Choroid plexus epithelial cell (primary cell): Measurements from ENCODE around the gene OSBPL1A.
A peak's percentile ranks its signal among the peaks of the same experiment; 100 is the strongest.

ENCODE experiments used
- DNase-seq: peaks from one replicate; pipeline ENCODE4 v3.0.0-alpha.2; 2010; ENCODE audit warnings: low read depth
- H3K4me3 ChIP-seq: 2 replicates; pipeline ENCODE4 v1.5.1; 2011; ENCODE audit warnings: low read depth, mild to moderate bottlenecking, control low read depth, low read length, moderate library complexity
- TF ChIP-seq, protein P1 (sequence below): conservative IDR thresholded peaks from 2 replicates; pipeline ENCODE4 v1.5.1; 2011; ENCODE audit warnings: low read depth, mild to moderate bottlenecking, control low read depth, inconsistent platforms, low read length, moderate library complexity

The OSBPL1A gene

DNA sequence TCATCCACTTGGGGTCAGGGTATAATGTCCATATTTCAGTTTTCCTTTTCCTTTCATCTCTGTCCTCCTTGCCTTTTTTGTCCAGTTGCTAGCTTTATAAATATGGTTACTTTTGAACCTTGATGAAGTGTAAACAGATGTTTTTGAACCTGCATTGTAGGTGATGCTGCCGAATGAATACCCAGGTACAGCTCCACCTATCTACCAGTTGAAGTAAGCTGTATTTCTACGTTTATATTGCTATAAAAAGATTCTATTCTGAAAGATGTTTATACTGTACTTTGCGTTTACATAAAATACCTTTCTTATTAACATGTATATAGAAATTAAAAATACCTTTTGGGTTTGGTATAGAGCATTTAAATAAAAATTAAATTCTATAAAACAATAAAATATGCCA, 31.1 kb upstream of the OSBPL1A start:
- TF ChIP-seq, protein P1, sequence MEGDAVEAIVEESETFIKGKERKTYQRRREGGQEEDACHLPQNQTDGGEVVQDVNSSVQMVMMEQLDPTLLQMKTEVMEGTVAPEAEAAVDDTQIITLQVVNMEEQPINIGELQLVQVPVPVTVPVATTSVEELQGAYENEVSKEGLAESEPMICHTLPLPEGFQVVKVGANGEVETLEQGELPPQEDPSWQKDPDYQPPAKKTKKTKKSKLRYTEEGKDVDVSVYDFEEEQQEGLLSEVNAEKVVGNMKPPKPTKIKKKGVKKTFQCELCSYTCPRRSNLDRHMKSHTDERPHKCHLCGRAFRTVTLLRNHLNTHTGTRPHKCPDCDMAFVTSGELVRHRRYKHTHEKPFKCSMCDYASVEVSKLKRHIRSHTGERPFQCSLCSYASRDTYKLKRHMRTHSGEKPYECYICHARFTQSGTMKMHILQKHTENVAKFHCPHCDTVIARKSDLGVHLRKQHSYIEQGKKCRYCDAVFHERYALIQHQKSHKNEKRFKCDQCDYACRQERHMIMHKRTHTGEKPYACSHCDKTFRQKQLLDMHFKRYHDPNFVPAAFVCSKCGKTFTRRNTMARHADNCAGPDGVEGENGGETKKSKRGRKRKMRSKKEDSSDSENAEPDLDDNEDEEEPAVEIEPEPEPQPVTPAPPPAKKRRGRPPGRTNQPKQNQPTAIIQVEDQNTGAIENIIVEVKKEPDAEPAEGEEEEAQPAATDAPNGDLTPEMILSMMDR: peak; percentile 34
- DNase-seq: no peak
- H3K4me3 ChIP-seq: no peak overlapping the region

DNA sequence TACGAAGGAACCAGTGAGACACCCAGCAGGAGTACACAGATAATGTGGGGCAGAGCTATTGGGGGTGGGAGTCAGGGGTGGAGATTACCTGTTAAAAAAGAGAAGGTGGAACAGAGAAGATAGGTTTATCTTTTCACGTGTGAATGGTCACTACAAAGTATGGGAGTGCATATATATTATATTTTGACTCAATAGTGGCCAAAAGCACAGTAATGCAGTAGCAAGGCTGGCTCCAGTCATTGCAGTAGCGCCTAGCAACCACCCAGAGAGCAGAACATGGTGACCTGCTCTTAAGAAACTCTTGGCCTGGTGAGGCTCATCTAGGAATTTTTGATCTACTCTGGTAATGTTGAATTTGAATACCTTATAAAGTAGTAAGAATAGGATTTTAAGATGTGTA, 29.9 kb upstream of the OSBPL1A start:
- peak overlapping the region; percentile 85 for H3K4me3 ChIP-seq
- DNase-seq: peak; percentile 55
- TF ChIP-seq, protein P1: no peak

DNA sequence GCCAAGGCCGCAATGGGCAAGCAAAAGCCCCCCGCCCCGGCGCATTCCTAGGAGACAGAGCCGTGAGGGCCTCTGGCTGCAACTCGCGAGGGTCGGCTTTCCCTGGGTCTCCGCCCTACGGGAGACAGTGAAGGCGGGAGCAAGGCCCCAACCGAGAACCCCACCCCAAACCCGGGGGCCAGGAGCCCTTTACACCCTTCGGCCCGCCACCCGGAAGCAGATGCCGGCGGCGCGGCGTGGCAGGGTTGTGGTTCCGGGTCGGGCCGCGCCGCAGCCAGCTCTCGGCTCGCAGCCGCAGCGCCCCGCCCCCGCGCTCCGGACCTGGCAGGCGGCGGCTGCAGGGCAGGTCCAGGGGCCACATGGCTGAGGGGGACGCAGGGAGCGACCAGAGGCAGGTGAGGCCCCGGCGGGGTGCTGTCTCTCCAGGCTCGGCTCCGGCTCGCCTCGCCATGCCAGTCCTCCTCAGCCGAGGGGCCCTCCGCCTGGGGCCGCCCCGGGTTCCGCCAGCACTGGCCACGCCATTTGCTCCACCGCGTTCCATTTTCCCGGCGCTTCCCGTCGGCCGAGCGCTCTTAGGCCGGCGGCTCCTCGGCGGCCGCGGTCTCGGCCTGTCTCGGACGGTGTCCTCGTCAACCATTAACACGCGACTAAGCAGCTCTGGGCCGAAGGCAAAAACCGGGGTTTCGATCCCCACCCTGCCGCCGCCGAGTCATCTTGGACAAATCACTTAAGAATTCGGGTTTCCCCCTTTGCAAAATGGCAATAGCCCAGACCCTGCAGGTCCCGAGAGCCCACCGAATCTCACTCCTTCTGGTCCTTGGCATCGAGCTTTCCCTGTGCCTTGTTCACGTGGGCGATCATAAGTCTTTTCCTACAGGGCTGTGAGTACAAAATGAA, 29.0 kb upstream of the OSBPL1A start, which contains the start of gene IMPACT:
Gene IMPACT, plus strand, starts transcription at position 273 of the 897 bp plus-strand sequence. Its CDS starts 87 bp downstream, at position 360.
- TF ChIP-seq, protein P1: no peak
- DNase-seq: peak; percentile 84

DNA sequence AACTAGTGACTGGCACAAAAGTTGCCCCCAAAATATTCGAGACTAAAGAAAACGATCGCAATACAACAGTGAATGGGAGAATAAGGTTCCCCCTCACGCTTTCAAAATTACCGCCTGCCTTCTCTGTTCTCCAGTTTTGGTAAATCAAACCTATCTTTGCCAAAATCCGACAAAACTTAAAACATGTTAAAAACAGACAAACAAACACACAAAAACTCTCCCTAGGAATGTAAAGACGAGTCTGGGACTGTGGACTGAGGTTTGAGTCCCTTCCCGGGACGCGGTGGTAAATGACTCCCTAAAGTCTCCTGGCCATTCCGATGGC, 28.4 kb upstream of the OSBPL1A start:
- peak overlapping the region; percentile 85 for H3K4me3 ChIP-seq
- no peak for DNase-seq
- TF ChIP-seq, protein P1: no peak

More for the DNA sequence above, 29.0 kb upstream of the OSBPL1A start, which contains the start of gene IMPACT:
- H3K4me3 ChIP-seq: peak within 1 kb of the TSS; percentile 85

DNA sequence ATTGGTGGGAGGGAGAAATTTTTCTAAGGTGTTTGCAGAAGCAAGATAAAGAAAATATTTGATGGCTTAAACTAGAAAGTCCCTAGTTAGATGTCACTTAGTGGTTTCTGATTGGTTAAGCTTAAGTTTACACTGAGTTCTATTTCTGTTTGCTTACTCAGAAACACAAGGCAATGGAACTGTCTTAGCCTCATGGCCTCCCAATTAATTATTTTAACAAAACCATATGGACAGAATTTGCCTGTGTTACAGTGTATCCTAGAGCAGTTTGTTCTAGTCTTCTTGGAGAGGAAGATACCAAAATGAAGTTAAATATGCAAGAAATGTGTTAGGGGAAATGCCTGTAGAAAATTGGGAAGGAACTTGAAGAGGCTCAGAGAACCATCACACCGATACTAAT, 24.2 kb upstream of the OSBPL1A start:
- no peak overlapping the region for H3K4me3 ChIP-seq
- DNase-seq: no peak
- TF ChIP-seq, protein P1: no peak

DNA sequence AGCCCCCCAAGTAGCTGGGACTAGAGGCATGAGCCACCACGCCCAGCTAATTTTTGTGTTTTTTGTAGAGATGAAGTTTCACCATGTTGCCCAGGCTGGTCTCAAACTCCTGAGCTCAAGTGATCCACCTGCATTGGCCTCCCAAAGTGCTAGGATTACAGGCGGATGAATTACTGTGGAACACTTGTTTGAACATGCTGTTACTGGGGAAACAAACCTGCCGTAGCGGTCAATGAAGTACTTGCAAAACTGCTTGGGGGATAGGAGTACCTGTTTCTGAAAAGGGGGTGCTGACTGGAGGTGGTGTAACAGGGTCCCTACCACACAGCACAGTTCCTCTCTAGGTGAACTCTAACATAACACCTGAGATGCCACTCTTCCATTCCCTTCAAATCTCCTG, 22.9 kb upstream of the OSBPL1A start:
- TF ChIP-seq, protein P1: no peak

DNA sequence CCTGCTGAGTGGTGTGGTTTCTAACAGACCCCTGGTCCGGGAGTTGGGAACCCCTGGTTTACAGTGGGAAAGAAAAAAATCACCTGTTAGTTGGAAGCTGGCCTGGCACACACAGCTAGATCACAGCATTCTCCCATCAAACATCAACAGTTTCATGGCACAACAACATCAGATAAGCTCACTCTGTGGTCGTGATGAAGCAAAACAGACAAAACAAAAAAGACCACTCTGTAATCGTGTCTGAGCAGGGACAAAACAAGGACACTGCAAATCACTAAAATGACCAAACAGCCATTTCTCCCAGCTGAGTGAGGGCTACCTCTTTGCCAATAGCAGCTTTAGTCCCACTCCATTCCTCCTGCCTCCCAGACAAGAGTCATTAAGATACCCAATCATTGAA, 19.9 kb upstream of the OSBPL1A start:
- DNase-seq: no peak
- TF ChIP-seq, protein P1: no peak
- H3K4me3 ChIP-seq: no peak overlapping the region

More for the DNA sequence above, 22.9 kb upstream of the OSBPL1A start:
- H3K4me3 ChIP-seq: no peak overlapping the region
- no peak for DNase-seq
